ENCODE data around the gene IGSF23. TPM values are rescaled to one million over a fixed set of nuclear protein-coding genes. Genes with fewer than 3 reads are reported as not detected.
A peak's percentile ranks its signal among the peaks of the same experiment; 100 is the strongest.
"Not testable (repeated sequence)": the region's sequence is repeated elsewhere in the genome, so short reads cannot be mapped to it uniquely, and the experiment has no call there.

IGSF23 gene
- total and polyA plus RNA-seq, 12 donors: not detected

DNA sequence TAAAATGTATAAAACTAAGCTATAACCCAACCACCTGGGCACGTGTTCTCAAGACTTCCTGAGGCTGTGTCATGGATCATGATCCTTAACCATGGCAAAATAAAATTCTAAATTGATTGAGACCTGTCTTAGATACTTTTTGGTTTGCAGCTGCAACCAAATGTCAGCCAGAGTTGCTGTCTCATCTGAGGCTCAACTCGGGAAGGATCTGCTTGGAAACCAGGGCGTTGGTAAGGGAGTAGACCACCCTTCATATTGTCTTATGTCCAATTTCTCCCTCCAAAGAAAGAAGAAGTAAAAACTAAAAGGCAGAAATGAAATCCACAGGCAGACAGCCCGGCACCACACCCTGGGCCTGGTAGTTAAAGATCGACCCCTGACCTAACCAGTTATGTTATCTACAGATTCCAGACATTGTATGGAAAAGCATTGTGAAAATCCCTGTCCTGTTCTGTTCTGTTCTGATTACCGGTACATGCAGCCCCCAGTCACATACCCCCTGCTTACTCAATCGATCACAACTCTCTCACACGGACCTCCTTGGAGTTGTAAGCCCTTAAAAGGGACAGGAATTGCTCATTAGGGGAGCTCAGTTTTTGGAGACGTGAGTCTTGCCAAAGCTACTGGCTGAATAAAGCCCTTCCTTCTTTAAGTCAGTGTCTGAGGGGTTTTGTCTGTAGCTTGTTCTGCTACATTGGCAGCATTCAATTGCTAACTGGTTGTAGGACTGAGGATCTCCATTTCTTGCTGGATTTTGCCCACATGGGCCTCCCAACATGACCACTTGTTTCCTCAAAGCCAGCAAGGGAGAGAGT is 22.9 kb upstream of the IGSF23 start:
- Histone ChIP-seq H3K36me3 (replicated peaks in 1 of 2) (no peaks in the 10 kb centered on the region), H3K4me3 (no peak overlapping the region), H3K27ac (no peak overlapping the region), H3K9me3 (replicated peaks in 1 of 3) (no peaks in the 10 kb centered on the region), H3K27me3 (no peaks in the 10 kb centered on the region), H3K4me1 (replicated peaks in 1 of 2) (no peaks in the 10 kb centered on the region)
- 72 to 77% (median 74%) methylated on average over 9 of the region's 9 CpGs for WGBS, 4 donors
- intact Hi-C loops (cut with DNase I): no loop called here
- no peak for DNase-seq
- TF ChIP-seq, protein P1, sequence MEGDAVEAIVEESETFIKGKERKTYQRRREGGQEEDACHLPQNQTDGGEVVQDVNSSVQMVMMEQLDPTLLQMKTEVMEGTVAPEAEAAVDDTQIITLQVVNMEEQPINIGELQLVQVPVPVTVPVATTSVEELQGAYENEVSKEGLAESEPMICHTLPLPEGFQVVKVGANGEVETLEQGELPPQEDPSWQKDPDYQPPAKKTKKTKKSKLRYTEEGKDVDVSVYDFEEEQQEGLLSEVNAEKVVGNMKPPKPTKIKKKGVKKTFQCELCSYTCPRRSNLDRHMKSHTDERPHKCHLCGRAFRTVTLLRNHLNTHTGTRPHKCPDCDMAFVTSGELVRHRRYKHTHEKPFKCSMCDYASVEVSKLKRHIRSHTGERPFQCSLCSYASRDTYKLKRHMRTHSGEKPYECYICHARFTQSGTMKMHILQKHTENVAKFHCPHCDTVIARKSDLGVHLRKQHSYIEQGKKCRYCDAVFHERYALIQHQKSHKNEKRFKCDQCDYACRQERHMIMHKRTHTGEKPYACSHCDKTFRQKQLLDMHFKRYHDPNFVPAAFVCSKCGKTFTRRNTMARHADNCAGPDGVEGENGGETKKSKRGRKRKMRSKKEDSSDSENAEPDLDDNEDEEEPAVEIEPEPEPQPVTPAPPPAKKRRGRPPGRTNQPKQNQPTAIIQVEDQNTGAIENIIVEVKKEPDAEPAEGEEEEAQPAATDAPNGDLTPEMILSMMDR (IDR thresholded peaks at IDR 0.05): no peak
- TF ChIP-seq POLR2A (IDR thresholded peaks at IDR 0.05): no peak

DNA sequence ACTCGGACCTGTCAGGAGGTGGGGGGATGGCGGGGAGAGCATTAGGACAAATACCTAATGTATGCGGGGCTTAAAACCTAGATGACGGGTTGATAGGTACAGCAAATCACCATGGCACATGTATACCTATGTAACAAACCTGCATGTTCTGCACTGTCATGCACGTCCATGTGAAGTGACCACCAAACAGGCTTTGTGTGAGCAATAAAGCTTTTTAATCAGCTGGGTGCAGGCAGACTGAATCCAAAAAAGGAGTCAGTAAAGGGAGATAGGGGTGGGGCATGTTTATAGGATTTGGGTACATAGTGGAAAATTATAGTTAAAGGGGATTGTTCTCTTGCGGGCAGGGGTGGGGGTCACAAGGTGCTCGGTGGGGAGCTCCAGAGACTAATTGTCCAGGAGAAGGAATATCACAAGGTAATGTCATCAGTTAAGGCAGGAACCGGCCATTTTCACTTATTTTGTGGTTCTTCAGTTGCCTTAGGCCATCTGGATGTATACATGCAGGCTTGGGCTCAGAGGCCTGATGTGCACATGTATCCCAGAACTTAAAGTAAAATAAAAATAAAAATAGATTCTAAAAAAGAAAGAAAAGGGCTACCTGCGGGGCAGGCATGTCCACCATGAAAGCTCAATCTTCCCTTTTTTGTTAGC is 21.9 kb upstream of the IGSF23 start:
- H3K9me3 ChIP-seq (replicated peaks in 1 of 3); H3K27me3 ChIP-seq; H3K36me3 ChIP-seq (replicated peaks in 1 of 2); H3K27ac ChIP-seq; H3K4me1 ChIP-seq (replicated peaks in 1 of 2); H3K4me3 ChIP-seq; intact Hi-C loops (cut with DNase I); DNase-seq: not testable (repeated sequence)
- 83 to 94% (median 85%) methylated on average over 9 of the region's 9 CpGs for WGBS, 4 donors

GRCh38 chr19:44592451-44592890 is 20.9 kb upstream of the IGSF23 start:
- H3K27ac ChIP-seq: no peak overlapping the region
- H3K36me3 ChIP-seq (replicated peaks in 1 of 2): no peaks in the 10 kb centered on the region
- TF ChIP-seq, protein P1 (IDR thresholded peaks at IDR 0.05): no peak
- TF ChIP-seq POLR2A (IDR thresholded peaks at IDR 0.05): no peak
- DNase-seq: peak in 4 of 7 donors; percentile 15 to 58 (median 24)
- H3K4me3 ChIP-seq: no peak overlapping the region
- 23 to 48% (median 41%) methylated on average over 2 of the region's 2 CpGs for WGBS, 4 donors
- H3K9me3 ChIP-seq (replicated peaks in 1 of 3): no peaks in the 10 kb centered on the region
- H3K27me3 ChIP-seq: no peaks in the 10 kb centered on the region
- intact Hi-C loops (cut with DNase I): no loop called here
- no peaks in the 10 kb centered on the region for H3K4me1 ChIP-seq (replicated peaks in 1 of 2)

DNA sequence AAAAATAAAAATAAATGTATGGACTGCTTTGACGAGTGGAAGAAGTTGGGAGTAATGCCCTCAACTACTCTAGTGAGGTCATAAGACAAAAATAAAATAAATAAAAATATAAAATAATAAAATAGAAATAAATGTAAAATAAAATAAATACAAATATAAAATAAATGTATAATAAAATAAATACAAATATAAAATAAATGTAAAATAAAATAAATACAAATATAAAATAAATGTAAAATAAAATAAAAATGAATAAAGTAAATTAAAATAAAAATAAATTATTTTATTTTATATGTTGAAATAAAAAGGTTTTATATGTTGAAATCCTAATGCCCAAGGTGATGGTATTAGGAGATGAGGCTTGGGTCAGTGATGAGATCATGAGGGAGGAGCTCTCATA is 20.1 kb upstream of the IGSF23 start:
- H3K4me3 ChIP-seq: no peak overlapping the region
- WGBS, 4 donors: 63 to 74% (median 74%) methylated on average over 1 of the region's 1 CpG
- no peak for DNase-seq
- H3K27ac ChIP-seq: no peak overlapping the region
- H3K27me3 ChIP-seq: no peaks in the 10 kb centered on the region
- no peaks in the 10 kb centered on the region for H3K4me1 ChIP-seq (replicated peaks in 1 of 2)
- no peaks in the 10 kb centered on the region for H3K9me3 ChIP-seq (replicated peaks in 1 of 3)
- intact Hi-C loops (cut with DNase I): no loop called here
- TF ChIP-seq, protein P1 (IDR thresholded peaks at IDR 0.05): no peak
- no peak for TF ChIP-seq POLR2A (IDR thresholded peaks at IDR 0.05)
- no peaks in the 10 kb centered on the region for H3K36me3 ChIP-seq (replicated peaks in 1 of 2)

GRCh38 chr19:44593866-44594266 is 19.5 kb upstream of the IGSF23 start:
- intact Hi-C loops (cut with DNase I); H3K27ac ChIP-seq; H3K27me3 ChIP-seq; DNase-seq; H3K4me1 ChIP-seq (replicated peaks in 1 of 2); H3K4me3 ChIP-seq; H3K36me3 ChIP-seq (replicated peaks in 1 of 2); H3K9me3 ChIP-seq (replicated peaks in 1 of 3): not testable (repeated sequence)
- 38 to 45% (median 42%) methylated on average over 1 of the region's 1 CpG for WGBS, 4 donors

Data from adrenal gland (tissue), 12 donors.